Activated CD8-positive, alpha-beta memory T cell treated with anti-CD3 and anti-CD28 coated beads for 4 hours (primary cell): ENCODE measurements around the gene WDR77.

ENCODE experiments used
- DNase-seq, 2 donors: peaks; one replicate each; pipeline ENCODE4 v3.0.0-alpha.2; 2020; ENCODE audit warnings: low read depth in 2 of 2

Gene WDR77

GRCh38 chr1:111469539-111469938, 20.5 kb upstream of the WDR77 start:
- no peak for DNase-seq

DNA sequence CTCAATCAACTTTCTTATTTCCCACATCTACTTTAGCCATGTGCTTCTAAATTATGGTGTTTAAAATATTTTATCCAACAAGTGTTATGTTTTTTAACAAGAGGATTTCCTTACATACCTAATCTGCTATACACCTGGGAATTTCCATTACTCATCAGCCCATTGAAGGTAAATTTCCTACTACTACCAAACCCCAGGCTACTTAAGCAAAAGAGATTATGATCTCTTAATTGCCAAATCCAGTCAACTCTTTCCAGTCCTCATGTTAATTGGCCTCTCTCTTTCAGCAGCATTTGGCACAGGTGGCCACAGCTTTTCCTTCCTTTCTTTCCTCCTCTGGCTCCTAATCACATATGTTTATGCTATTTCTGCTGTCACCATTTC, 19.7 kb upstream of the WDR77 start:
- DNase-seq: no peak

DNA sequence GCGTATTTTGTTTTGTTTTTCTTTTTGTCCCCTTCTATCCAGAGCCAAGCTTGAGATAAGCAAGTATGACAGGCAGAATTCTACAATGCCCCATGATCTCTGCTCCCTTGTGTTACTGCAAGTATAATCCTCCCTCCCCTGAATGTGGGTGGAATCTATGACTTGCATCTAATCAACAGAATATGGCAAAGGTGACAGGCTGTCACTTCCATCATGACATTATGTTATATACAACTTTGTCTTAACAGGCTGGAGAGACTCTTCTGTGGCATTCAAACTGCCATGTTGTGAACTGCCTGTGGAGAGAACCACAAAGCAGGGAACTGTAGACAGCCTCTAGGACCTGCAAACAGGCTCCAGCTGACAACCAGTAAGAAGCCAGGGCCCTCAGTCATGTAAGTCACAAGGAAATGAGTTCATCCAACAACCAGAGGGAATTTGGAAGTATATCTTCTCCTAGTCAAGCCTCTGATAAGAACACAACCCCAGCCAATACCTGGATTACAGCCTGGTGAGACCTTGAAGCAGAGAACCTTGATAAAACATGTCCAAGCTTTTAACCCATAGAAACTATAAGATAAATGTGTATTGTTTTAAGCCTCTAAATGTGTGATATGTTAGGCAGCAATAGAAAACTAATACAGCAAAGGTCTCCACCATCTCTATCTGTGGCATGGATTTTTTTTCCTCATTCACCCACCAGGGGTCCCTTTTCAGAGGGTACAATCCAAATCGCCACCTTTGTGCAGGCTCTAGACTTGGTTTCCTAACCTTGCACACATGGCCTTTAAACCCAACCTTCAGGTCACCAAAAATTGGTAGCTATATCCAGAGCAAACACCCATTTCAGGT, 19.0 kb upstream of the WDR77 start:
- no peak for DNase-seq

DNA sequence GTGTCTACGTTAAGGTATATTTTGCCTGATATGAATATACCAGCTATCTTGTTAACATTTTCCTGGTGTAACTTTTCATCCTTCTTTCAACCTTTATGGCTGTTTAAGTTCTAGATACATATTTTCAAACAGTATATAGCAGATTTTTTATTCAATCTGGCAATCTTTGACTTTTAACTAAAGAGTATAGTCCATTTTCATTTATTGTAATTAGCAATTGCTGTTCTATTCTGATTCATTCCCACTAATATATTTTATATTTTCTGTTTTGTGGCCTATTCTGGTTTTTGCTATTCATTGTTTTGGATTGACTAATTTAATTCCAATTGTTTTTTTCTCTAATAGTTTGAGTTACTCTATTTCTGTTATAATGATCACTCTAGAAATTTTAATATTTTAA, 17.4 kb upstream of the WDR77 start:
- DNase-seq: no peak

DNA sequence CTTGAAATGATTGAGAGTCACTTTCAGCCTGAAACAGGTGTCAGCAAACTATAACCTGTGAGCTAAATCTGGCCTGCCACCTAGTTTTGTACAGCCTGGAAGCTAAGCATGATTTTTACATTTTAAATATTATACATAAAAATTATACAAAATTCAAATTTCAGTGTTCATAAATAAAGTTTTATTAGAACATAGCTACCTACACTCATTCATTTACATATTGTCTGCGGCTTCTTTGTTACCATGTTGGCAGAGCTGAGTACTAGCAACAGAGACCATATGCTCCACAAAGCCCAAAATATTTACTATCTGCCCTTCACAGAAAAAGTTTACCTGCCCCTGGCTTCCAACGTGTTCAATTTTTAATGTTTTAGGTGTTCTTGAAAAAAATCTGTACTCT, 16.7 kb upstream of the WDR77 start:
- DNase-seq: no peak

- no peak for DNase-seq
These were observed 14.1 kb upstream of the WDR77 start for GRCh38 chr1:111463029-111463683.

GRCh38 chr1:111462370-111463028, 13.4 kb upstream of the WDR77 start:
- no peak for DNase-seq

- DNase-seq: no peak
These were observed 12.7 kb upstream of the WDR77 start for GRCh38 chr1:111461765-111462164.

GRCh38 chr1:111455642-111456031, 6.6 kb upstream of the WDR77 start:
- DNase-seq: no peak

GRCh38 chr1:111454859-111455641, 6.0 kb upstream of the WDR77 start:
- DNase-seq: no peak

- no peak for DNase-seq
These were observed 4.7 kb upstream of the WDR77 start for GRCh38 chr1:111453706-111454105.

- no peak for DNase-seq
These were observed 3.5 kb upstream of the WDR77 start for GRCh38 chr1:111452581-111452980.

DNA sequence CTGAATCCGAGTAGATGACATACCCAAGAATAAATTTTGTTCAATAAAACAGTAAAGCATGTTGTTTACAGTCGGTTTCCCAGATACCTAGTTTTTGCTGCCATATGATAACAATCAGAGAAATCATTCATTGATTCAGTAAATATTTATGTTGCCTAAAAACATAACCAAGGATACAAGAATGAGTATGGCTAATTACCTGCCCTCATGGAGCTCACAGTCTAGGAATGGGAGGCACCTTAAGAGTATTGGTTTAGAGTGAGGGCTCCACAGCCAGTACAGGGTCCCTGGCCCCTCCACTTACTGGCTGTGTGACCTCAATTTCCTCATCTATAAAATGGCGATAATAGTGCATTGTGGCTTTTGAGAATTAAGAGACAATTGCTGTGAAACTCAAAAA, 1.1 kb upstream of the WDR77 start:
- no peak for DNase-seq

DNA sequence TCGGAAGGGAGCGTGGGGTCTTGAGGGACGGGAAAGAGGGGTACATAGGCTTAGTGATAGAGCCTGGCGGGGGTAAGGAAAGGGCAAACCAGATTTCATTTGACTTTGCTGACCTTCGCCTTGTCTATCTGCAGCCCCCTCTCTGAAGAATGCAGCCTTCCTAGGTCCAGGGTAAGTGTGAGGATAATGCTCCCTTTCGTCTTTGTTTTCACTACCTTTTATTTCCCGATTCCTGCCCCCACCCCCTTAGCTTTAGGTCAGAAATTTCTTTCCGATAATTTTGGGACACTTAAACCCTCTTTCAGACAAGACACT, 604 bp upstream of the WDR77 start:
- no peak for DNase-seq

DNA sequence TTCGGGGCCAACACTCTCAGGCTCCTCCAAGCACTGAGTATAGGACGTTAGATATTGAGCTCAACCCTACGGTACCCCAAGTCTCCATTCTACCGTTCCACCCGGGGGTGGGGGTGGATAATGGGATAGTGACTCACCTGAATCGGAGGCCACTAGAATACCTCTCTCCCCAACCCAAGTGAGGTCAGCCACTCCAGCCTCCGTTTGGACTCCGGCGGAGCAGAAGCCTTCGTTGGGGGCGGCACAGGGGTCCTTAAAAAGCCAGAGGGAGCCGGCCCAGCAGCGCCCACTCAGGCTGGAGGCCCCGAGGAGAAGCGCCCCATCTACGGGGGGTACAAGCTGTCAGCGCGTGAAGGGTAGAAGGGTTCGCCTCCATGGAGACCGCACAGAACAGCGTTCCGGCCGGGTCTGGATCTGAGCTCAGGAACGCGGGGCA, 556 bp downstream of the WDR77 start:
- DNase-seq: peak; percentile 1 to 7

DNA sequence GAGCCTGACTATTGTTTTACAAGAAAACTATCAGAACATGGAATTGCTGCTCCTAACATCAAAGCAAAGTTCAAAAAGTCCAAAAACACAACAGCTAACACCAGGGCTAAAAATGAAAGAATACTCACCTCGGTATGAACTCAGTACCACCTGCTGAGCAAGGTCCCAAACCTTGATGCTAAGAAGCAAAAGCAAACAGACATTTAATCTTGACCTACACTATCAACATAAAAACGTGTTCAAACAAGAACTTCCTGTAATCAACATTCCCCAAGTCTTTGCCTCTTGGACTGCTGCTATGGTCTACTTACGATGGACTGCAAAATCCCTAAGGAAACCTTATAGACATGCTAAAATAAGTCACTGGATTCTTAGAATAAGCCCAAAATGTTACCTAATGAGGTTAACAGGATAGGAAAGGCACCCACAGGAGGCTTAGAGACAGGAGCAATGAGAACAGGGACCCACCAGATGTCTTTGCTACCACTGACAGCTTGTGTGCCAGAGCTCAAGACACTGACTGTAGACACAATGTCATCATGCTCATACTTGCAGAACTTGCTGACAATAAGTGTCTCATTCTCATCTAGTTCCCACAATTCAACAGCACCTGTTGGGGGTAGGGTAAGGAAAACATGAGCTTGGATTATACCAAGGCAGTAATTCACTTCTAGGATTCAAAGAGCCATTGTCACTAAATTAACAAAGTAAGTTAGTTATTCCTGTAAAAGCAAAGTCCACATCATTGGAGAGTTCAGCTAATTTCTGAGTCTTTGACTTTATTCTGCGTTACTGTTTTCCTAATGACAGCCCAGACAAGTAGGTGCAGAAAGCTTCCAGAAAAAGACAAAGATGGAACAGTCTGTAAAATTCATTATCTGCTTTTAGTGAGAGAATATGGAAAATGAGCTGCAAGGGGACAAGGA, 1.8 kb downstream of the WDR77 start:
- no peak for DNase-seq

DNA sequence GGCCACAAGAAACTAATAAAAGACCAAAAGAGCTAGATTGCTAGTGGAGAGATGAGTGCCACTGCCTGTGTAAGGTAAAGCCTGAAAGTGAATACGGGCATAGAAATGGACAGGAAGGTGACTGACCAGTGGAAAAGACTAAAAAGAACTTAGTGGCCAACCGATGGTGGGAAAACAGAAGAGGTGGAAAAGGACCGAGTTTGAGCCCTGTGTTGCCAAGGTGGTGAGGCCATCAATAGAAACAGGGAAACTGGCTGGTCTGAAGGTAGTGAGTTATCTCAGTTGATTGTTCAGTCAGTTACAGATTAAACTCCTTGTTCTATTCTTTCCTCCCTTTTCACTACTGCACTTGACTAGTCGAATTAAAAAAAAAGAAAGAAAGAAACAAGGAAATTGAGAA, 2.5 kb downstream of the WDR77 start:
- DNase-seq: no peak

DNA sequence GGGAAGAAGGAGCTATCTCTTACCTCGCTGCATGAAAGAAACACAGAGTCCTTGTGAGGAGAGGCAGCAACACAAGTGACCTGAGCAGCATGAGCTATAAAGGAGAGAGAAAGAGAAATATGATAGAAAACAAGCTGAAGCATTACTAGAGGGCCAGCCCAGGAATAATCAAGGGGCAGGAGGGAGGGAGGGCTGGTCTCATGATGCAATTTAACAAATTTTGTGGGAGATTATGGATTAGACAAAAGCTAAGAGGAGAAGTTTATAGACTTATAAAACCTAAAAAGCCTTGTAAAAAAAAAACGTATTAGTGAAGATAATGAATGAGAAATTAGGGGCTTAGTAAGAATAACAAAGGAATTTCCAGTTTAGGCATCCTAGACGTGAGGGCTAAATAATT, 5.0 kb downstream of the WDR77 start:
- DNase-seq: no peak

- no peak for DNase-seq
These were observed 6.6 kb downstream of the WDR77 start for GRCh38 chr1:111442457-111442856.

DNA sequence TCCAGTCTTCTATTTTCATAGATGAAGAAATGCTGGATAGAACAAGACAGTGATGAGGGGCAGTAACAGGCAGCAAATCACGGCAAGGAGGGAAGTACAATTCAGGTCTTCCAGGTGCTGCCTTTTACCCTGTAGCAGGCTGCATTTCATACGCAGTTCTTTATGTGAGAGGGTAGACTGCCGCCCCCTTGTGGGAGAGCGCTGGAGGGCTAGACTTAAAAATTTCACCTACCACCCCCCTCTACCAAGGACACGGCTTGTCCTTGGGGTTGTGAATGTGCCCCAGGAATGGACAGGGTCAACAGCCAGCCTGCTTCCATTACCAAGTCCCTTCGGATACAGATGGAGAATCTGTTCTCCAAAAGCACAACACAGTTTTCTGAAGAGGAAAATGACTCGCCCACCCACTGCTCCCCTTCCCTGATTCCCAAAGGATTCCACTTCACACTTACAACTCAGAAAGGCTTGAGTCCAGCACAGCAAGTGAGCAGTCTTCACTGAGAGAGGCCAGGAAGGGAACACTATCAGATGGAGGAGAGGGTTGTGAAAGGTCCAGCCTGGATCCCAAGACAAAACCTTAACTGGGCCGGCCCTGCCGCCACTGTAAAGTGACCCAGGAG, 7.4 kb downstream of the WDR77 start:
- DNase-seq: peak; percentile 11 to 20
